MM.1S (cell line): ENCODE measurements around the gene FARS2.

Source experiments
- CTCF ChIP-seq: fragments of 300-600 bp; sonication (generic); IDR thresholded peaks from 2 replicates; pipeline ENCODE4 v1.5.1; 2016; ENCODE audit warnings: antibody characterized with exemption, low read length, mixed read lengths
- EZH2phosphoT487 ChIP-seq: fragments of 300-600 bp; sonication (generic); IDR thresholded peaks from 2 replicates; pipeline ENCODE4 v1.6.1; 2018; ENCODE audit warnings: antibody characterized with exemption, low read length

- TF ChIP-seq CTCF (no peak), EZH2phosphoT487 (no peak)
These were observed 412.8 kb downstream of the FARS2 start for GRCh38 chr6:5674141-5674540.
